Measurements from ENCODE around the gene CMPK2. TPM values are rescaled to one million over a fixed set of nuclear protein-coding genes. Genes with fewer than 3 reads are reported as not detected.
A peak's percentile ranks its signal among the peaks of the same experiment; 100 is the strongest.

The CMPK2 gene
- polyA plus RNA-seq, 6 donors from 2014 or later = 1.1 to 7.2 (median 1.9) TPM; not detected in 1

DNA sequence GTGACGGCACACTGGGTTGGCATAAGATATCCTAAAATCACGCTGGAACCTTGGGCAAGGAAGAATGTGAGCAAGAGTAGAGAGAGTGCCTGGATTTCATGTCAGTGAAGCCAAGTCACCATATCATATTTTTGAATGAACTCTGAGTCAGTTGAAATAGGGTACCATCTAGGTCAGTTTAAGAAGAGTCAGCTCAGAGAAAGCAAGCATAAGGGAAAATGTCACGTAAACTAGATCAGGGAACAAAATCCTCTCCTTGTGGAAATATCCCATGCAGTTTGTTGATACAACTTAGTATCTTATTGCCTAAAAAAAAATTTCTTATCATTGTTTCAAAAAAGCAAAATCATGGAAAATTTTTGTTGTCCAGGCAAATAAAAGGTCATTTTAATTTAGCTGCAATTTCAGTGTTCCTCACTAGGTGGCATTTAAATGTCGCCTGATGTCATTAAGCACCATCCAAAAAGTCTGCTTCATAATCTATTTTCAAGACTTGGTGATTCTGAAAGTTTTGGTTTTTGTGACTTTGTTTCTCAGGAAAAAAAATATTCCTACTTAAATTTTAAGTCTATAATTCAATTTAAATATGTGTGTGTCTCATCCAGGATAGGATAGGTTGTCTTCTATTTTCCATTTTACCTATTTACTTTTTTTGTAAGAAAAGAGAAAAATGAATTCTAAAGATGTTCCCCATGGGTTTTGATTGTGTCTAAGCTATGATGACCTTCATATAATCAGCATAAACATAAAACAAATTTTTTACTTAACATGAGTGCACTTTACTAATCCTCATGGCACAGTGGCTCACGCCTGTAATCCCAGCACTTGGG lies 31.4 kb upstream of the CMPK2 start:
- Mint-ChIP-seq H3K4me1 (no peaks in the 10 kb centered on the region), H3K27ac (no peak overlapping the region), H3K9me3 (peaks cover 0 to 8% (median 2%) of the 10 kb centered on the region in 7 donors), H3K27me3 (no peaks in the 10 kb centered on the region), H3K36me3 (no peaks in the 10 kb centered on the region), H3K4me3 (no peak overlapping the region)
- ATAC-seq (ENCODE audit: low read depth in 2 of 2) = no peak
- no peak for DNase-seq

GRCh38 chr2:6893876-6894482 lies 28.3 kb upstream of the CMPK2 start:
- no peak for ATAC-seq (ENCODE audit: low read depth in 2 of 2)
- H3K4me3 Mint-ChIP-seq = no peak overlapping the region
- no peak for DNase-seq
- H3K9me3 Mint-ChIP-seq = no peaks in the 10 kb centered on the region
- no peaks in the 10 kb centered on the region for H3K36me3 Mint-ChIP-seq
- H3K4me1 Mint-ChIP-seq = no peaks in the 10 kb centered on the region
- no peaks in the 10 kb centered on the region for H3K27me3 Mint-ChIP-seq
- H3K27ac Mint-ChIP-seq = peak overlapping the region in 1 of 6 donors; percentile 61

- H3K27me3 Mint-ChIP-seq = peaks cover 0 to 7% (median 0%) of the 10 kb centered on the region in 3 donors
- H3K4me1 Mint-ChIP-seq = no peaks in the 10 kb centered on the region
- no peak overlapping the region for H3K27ac Mint-ChIP-seq
- H3K4me3 Mint-ChIP-seq = no peak overlapping the region
- no peaks in the 10 kb centered on the region for H3K9me3 Mint-ChIP-seq
- no peak for DNase-seq
- ATAC-seq (ENCODE audit: low read depth in 2 of 2) = no peak
- H3K36me3 Mint-ChIP-seq = no peaks in the 10 kb centered on the region
Measured at GRCh38 chr2:6888724-6889123, 23.0 kb upstream of the CMPK2 start.

DNA sequence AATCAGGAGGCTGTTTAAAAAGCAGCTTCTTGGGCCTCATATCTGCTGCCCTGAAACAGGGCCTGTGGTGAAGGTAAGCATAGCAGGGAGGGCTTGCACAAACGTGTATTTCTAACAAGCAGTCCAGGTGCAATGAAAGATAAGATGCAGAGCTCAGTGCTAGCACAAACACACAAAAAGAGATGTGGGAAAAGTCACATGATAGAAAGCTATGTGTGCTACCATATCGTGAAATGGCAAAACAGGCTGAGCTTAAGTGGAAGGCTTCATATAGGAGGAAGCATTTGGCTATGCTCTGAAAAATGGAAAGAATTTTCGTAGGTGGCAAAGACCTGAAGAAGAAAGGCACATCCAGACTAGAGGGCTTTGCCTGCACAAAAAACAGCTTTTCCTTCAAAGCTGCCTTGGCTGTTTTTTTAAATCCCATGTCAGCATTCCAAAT lies 22.1 kb upstream of the CMPK2 start:
- no peak for ATAC-seq (ENCODE audit: low read depth in 2 of 2)
- H3K27me3 Mint-ChIP-seq = peaks cover 0 to 9% (median 0%) of the 10 kb centered on the region in 3 donors
- no peak overlapping the region for H3K27ac Mint-ChIP-seq
- H3K9me3 Mint-ChIP-seq = no peaks in the 10 kb centered on the region
- no peaks in the 10 kb centered on the region for H3K36me3 Mint-ChIP-seq
- H3K4me1 Mint-ChIP-seq = no peaks in the 10 kb centered on the region
- H3K4me3 Mint-ChIP-seq = no peak overlapping the region
- no peak for DNase-seq

GRCh38 chr2:6885968-6886367 lies 20.3 kb upstream of the CMPK2 start:
- Mint-ChIP-seq H3K27ac (no peak overlapping the region), H3K4me1 (no peaks in the 10 kb centered on the region), H3K9me3 (no peaks in the 10 kb centered on the region), H3K4me3 (no peak overlapping the region), H3K36me3 (no peaks in the 10 kb centered on the region), H3K27me3 (peaks cover 0 to 20% (median 7%) of the 10 kb centered on the region in 3 donors)
- no peak for ATAC-seq (ENCODE audit: low read depth in 2 of 2)
- DNase-seq = no peak

DNA sequence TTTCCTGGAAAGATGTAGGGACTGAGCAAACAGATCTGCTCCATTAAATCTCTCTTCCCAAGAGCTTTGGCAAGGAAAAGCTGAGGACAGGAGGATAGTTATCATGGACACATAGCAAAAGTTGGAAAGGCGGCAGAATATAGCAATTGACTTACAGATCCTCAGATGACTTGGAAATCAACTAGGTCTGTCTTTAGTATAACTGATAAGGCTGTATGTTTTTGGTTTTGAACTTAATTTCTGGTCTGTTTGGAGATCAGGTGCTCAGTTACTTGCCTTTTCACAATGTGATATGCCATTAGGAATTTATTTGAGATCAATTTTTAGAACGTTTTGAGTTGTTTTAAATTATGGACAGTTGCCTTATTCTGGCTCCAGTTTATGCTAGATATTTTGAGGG lies 19.8 kb upstream of the CMPK2 start:
- no peaks in the 10 kb centered on the region for H3K4me1 Mint-ChIP-seq
- H3K36me3 Mint-ChIP-seq = no peaks in the 10 kb centered on the region
- H3K4me3 Mint-ChIP-seq = no peak overlapping the region
- no peaks in the 10 kb centered on the region for H3K9me3 Mint-ChIP-seq
- no peak overlapping the region for H3K27ac Mint-ChIP-seq
- no peak for DNase-seq
- peaks cover under 1 to 20% (median 10%) of the 10 kb centered on the region in 3 donors for H3K27me3 Mint-ChIP-seq
- ATAC-seq (ENCODE audit: low read depth in 2 of 2) = no peak

GRCh38 chr2:6883448-6884122 lies 17.9 kb upstream of the CMPK2 start:
- peaks cover 3 to 11% (median 6%) of the 10 kb centered on the region in 3 donors for H3K4me1 Mint-ChIP-seq
- ATAC-seq (ENCODE audit: low read depth in 2 of 2) = no peak
- DNase-seq = no peak

GRCh38 chr2:6881516-6881915 lies 15.8 kb upstream of the CMPK2 start:
- Mint-ChIP-seq H3K9me3 (no peaks in the 10 kb centered on the region), H3K4me1 (peaks cover 14 to 25% (median 21%) of the 10 kb centered on the region in 3 donors), H3K4me3 (no peak overlapping the region), H3K27me3 (peaks cover 10 to 32% (median 10%) of the 10 kb centered on the region in 3 donors), H3K27ac (no peak overlapping the region), H3K36me3 (no peaks in the 10 kb centered on the region)
- no peak for DNase-seq
- ATAC-seq (ENCODE audit: low read depth in 2 of 2) = no peak

More at GRCh38 chr2:6883448-6884122, 17.9 kb upstream of the CMPK2 start:
- Mint-ChIP-seq H3K27ac (no peak overlapping the region), H3K9me3 (no peaks in the 10 kb centered on the region), H3K27me3 (peaks cover 10 to 32% (median 10%) of the 10 kb centered on the region in 3 donors), H3K4me3 (no peak overlapping the region), H3K36me3 (no peaks in the 10 kb centered on the region)

DNA sequence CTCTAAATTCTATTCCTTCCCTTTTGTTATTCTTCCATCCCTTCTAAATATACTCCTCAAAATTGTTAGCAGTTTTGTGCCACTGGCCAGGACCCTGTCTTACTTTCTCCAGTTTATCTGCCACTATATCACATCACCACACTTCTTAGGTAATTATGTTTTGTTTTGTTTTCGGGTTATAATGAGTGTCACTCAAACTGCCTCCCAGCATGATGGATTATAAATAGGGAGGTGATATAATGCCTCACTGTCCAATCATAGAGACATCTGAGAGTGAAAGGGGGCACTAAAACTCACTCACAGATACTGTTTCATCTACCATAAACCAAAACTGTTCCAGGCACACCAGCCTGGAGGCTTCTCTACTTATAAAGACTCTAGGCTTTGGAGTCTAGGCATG lies 15.3 kb upstream of the CMPK2 start:
- DNase-seq (no peak), ATAC-seq (ENCODE audit: low read depth in 2 of 2) (no peak)
- H3K27me3 Mint-ChIP-seq = peaks cover 10 to 32% (median 10%) of the 10 kb centered on the region in 3 donors
- peaks cover 14 to 25% (median 21%) of the 10 kb centered on the region in 3 donors for H3K4me1 Mint-ChIP-seq
- no peaks in the 10 kb centered on the region for H3K36me3 Mint-ChIP-seq
- H3K9me3 Mint-ChIP-seq = no peaks in the 10 kb centered on the region
- no peak overlapping the region for H3K4me3 Mint-ChIP-seq
- no peak overlapping the region for H3K27ac Mint-ChIP-seq

- Mint-ChIP-seq H3K36me3 (no peaks in the 10 kb centered on the region), H3K4me3 (peak overlapping the region in 1 of 8 donors; percentile 39), H3K27ac (no peak overlapping the region), H3K9me3 (no peaks in the 10 kb centered on the region), H3K27me3 (peaks cover 10 to 32% (median 10%) of the 10 kb centered on the region in 3 donors), H3K4me1 (peaks cover 14 to 25% (median 21%) of the 10 kb centered on the region in 3 donors)
- ATAC-seq (ENCODE audit: low read depth in 2 of 2) (no peak), DNase-seq (no peak)
Measured at GRCh38 chr2:6880200-6880733, 14.6 kb upstream of the CMPK2 start.

- no peak for ATAC-seq (ENCODE audit: low read depth in 2 of 2)
- H3K4me1 Mint-ChIP-seq = peaks cover 14 to 25% (median 21%) of the 10 kb centered on the region in 3 donors
- no peaks in the 10 kb centered on the region for H3K36me3 Mint-ChIP-seq
- peaks cover 10 to 28% (median 10%) of the 10 kb centered on the region in 3 donors for H3K27me3 Mint-ChIP-seq
- peak overlapping the region in 1 of 6 donors; percentile 27 for H3K27ac Mint-ChIP-seq
- DNase-seq = no peak
- peak overlapping the region in 3 of 8 donors; percentile 18 to 70 (median 36) for H3K4me3 Mint-ChIP-seq
- peaks cover 0 to 2% (median 0%) of the 10 kb centered on the region in 7 donors for H3K9me3 Mint-ChIP-seq
Measured at GRCh38 chr2:6879011-6879410, 13.3 kb upstream of the CMPK2 start.

DNA sequence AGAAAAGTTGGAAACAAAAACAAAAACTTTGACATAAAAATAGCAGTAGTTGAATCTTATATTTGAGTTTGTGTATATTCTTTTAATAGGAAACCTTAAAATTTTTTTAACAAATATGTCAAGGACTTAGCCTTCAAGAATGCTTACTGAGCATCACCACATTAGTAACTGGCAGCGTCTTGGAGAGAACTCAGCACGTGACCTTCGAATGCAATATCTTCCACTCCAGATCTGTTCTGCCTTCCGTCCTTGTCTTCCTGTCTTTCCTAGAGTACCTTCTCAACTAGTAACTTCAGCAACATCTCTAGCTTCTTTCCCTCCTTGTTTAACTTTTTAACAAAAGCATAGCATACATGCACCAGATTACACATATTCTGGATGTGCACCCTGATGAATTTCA lies 12.8 kb upstream of the CMPK2 start:
- Mint-ChIP-seq H3K27ac (peak overlapping the region in 1 of 6 donors; percentile 35), H3K4me1 (peaks cover 14 to 25% (median 21%) of the 10 kb centered on the region in 3 donors), H3K4me3 (peak overlapping the region in 4 of 8 donors; percentile 36 to 93 (median 61)), H3K9me3 (peaks cover 0 to 4% (median 0%) of the 10 kb centered on the region in 7 donors), H3K27me3 (peaks cover 10 to 24% (median 10%) of the 10 kb centered on the region in 3 donors), H3K36me3 (no peaks in the 10 kb centered on the region)
- DNase-seq (no peak), ATAC-seq (ENCODE audit: low read depth in 2 of 2) (no peak)
